ENCODE results near the gene DTWD2.
"Not testable (repeated sequence)": the region's sequence is repeated elsewhere in the genome, so short reads cannot be mapped to it uniquely, and the experiment has no call there.

DTWD2 gene

GRCh38 chr5:118952992-118953651 is 35.2 kb downstream of the DTWD2 start:
- no peak for DNase-seq (ENCODE audit: extremely low read depth in 1 of 2, low read depth in 1 of 2)

GRCh38 chr5:118952306-118952705 is 36.0 kb downstream of the DTWD2 start:
- not testable (repeated sequence) for DNase-seq (ENCODE audit: extremely low read depth in 1 of 2, low read depth in 1 of 2)

GRCh38 chr5:118950354-118950753 is 38.0 kb downstream of the DTWD2 start:
- not testable (repeated sequence) for DNase-seq (ENCODE audit: extremely low read depth in 1 of 2, low read depth in 1 of 2)

GRCh38 chr5:118946138-118946800 is 42.1 kb downstream of the DTWD2 start:
- DNase-seq (ENCODE audit: extremely low read depth in 1 of 2, low read depth in 1 of 2) = no peak

GRCh38 chr5:118937393-118938061 is 50.8 kb downstream of the DTWD2 start:
- no peak for DNase-seq (ENCODE audit: extremely low read depth in 1 of 2, low read depth in 1 of 2)

- no peak for DNase-seq (ENCODE audit: extremely low read depth in 1 of 2, low read depth in 1 of 2)
Observed at GRCh38 chr5:118933703-118934102, 54.6 kb downstream of the DTWD2 start.

- DNase-seq (ENCODE audit: extremely low read depth in 1 of 2, low read depth in 1 of 2) = no peak
Observed at GRCh38 chr5:118931564-118931963, 56.8 kb downstream of the DTWD2 start.

- DNase-seq (ENCODE audit: extremely low read depth in 1 of 2, low read depth in 1 of 2) = no peak
Observed at GRCh38 chr5:118924006-118924389, 64.3 kb downstream of the DTWD2 start.

- no peak for DNase-seq (ENCODE audit: extremely low read depth in 1 of 2, low read depth in 1 of 2)
Observed at GRCh38 chr5:118923295-118924005, 64.9 kb downstream of the DTWD2 start.

- DNase-seq (ENCODE audit: extremely low read depth in 1 of 2, low read depth in 1 of 2) = no peak
Observed at GRCh38 chr5:118921866-118922265, 66.5 kb downstream of the DTWD2 start.

GRCh38 chr5:118919016-118919415 is 69.3 kb downstream of the DTWD2 start:
- DNase-seq (ENCODE audit: extremely low read depth in 1 of 2, low read depth in 1 of 2) = no peak

- no peak for DNase-seq (ENCODE audit: extremely low read depth in 1 of 2, low read depth in 1 of 2)
Observed at GRCh38 chr5:118918232-118918631, 70.1 kb downstream of the DTWD2 start.

- not testable (repeated sequence) for DNase-seq (ENCODE audit: extremely low read depth in 1 of 2, low read depth in 1 of 2)
Observed at GRCh38 chr5:118907536-118907935, 80.8 kb downstream of the DTWD2 start.

GRCh38 chr5:118906947-118907346 is 81.4 kb downstream of the DTWD2 start:
- no peak for DNase-seq (ENCODE audit: extremely low read depth in 1 of 2, low read depth in 1 of 2)

GRCh38 chr5:118905196-118905595 is 83.2 kb downstream of the DTWD2 start:
- no peak for DNase-seq (ENCODE audit: extremely low read depth in 1 of 2, low read depth in 1 of 2)

- no peak for DNase-seq (ENCODE audit: extremely low read depth in 1 of 2, low read depth in 1 of 2)
Observed at GRCh38 chr5:118902656-118903438, 85.5 kb downstream of the DTWD2 start.

GRCh38 chr5:118894709-118895108 is 93.6 kb downstream of the DTWD2 start:
- DNase-seq (ENCODE audit: extremely low read depth in 1 of 2, low read depth in 1 of 2) = no peak

- DNase-seq (ENCODE audit: extremely low read depth in 1 of 2, low read depth in 1 of 2) = no peak
Observed at GRCh38 chr5:118891252-118891651, 97.1 kb downstream of the DTWD2 start.

GRCh38 chr5:118889165-118889564 is 99.2 kb downstream of the DTWD2 start:
- DNase-seq (ENCODE audit: extremely low read depth in 1 of 2, low read depth in 1 of 2) = no peak

- no peak for DNase-seq (ENCODE audit: extremely low read depth in 1 of 2, low read depth in 1 of 2)
Observed at GRCh38 chr5:118888556-118888955, 99.8 kb downstream of the DTWD2 start.

- no peak for DNase-seq (ENCODE audit: extremely low read depth in 1 of 2, low read depth in 1 of 2)
Observed at GRCh38 chr5:118883362-118883761, 105.0 kb downstream of the DTWD2 start.

Measured in stimulated activated CD8-positive, alpha-beta memory T cell treated with anti-CD3 and anti-CD28 coated beads, Interleukin-7, amount 100 ng/mL, for 48 hours (primary cell).